Measurements from ENCODE around the gene SYT2.

GRCh38 chr1:202577381-202577780, 132.9 kb downstream of the SYT2 start:
- TF ChIP-seq POLR2A (IDR thresholded peaks at IDR 0.05): no peak
- no peak for TF ChIP-seq CTCF (IDR thresholded peaks at IDR 0.05)

Measured in Peyer's patch (tissue), 4 donors.